Skeletal muscle satellite cell (primary cell): Measurements from ENCODE around the gene INPP5A.

Source experiments
- H3K27me3 ChIP-seq: 2 replicates; pipeline ENCODE4 v1.7.0; 2013; ENCODE audit warnings: low read length; ENCODE audit not compliant: control insufficient read depth, insufficient read depth
- H3K36me3 ChIP-seq: 2 replicates; pipeline ENCODE4 v1.7.0; 2013; ENCODE audit warnings: mild to moderate bottlenecking, control low read depth, low read length; ENCODE audit not compliant: insufficient read depth
- H3K4me1 ChIP-seq: 2 replicates; pipeline ENCODE4 v1.7.0; 2013; ENCODE audit warnings: low read length; ENCODE audit not compliant: control insufficient read depth, insufficient read depth
- H3K4me2 ChIP-seq: 2 replicates; pipeline ENCODE4 v1.7.0; 2013; ENCODE audit warnings: mild to moderate bottlenecking, low read length
- H3K4me3 ChIP-seq: 2 replicates; pipeline ENCODE4 v1.7.0; 2013; ENCODE audit warnings: low read length
- H3K9ac ChIP-seq: 2 replicates; pipeline ENCODE4 v1.7.0; 2013; ENCODE audit warnings: mild to moderate bottlenecking, low read depth, low read length, moderate library complexity
- H3K9me3 ChIP-seq: replicated peaks from 2 replicates; pipeline ENCODE4 v1.7.0; 2013; ENCODE audit warnings: mild to moderate bottlenecking, control low read depth, low read length

INPP5A gene

DNA sequence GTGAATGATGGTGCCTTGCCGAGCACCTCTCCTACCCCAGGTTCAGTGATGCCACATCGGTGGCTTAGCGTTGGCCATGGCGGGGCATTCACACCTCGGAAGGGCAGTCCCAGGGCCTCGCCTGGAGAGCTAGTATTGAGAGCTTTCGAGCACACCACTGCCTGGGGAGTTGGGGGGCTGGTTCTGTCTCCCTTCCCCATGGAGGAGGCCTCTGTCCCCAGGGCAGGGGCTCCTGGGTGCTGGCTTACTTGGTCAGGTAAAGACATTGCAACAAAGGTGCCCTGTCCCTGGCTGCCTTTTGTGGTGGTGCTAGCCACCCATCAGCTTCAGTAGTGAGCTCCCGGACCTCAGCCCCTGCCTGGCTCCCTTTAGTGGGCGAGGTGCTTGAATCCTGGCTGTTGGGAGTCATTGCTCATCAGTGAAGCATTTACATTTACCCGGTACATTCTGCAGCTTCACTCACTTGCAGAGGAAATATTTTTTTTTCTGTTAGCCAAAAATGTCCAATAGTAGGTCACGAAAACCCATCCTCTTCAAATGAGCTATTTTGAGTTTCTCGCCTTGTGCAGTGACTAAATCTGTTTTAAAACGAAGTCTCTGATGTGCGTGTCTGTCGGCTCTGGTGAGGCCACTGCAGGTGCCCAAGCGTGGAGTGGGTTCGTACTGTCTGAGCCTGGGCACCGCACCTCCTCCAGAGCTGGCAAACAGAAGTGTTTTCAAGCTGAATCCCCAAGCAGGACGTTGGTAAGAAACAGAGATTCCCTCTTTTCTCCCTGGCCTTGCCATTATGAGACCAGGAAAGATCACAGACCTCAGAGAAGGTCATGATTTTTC, 95.5 kb downstream of the INPP5A start:
- H3K9me3 ChIP-seq: no peaks in the 10 kb centered on the region
- no peaks in the 10 kb centered on the region for H3K36me3 ChIP-seq
- H3K4me2 ChIP-seq: no peak overlapping the region
- no peaks in the 10 kb centered on the region for H3K27me3 ChIP-seq
- no peak overlapping the region for H3K4me3 ChIP-seq
- no peak overlapping the region for H3K9ac ChIP-seq
- H3K4me1 ChIP-seq: peaks cover 26% of the 10 kb centered on the region

DNA sequence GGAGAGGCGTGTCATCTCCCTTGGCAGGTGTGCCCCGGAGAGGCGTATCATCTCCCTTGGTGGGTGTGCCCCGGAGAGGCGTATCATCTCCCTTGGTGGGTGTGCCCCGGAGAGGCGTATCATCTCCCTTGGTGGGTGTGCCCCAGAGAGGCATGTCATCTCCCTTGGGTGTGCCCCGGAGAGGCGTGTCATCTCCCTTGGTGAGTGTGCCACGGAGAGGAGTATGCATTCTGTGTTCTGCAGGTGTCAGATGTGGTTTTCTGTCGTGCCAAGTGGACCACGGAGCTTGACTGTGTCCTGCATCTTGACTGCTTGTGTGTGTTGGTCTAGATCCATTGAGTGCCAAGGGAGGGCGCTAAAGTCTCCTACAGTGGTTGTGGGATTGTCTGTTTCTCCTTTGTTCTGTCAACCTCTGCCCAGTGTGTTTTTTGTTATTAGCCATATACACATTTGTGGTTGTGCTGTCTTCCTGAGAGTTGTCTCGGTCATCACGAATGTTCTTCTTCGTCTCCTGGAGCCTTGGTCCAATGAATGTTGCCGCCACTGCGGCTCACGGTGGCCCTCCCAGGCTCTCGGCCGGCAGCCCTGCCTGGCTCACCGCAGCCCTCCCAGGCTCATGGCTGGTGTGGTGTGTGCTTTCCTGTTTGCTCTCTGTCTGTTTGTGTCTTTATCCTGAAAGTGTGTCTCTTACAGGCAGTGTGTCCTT, 96.8 kb downstream of the INPP5A start:
- Histone ChIP-seq H3K9me3 (no peaks in the 10 kb centered on the region), H3K4me2 (no peak overlapping the region), H3K27me3 (no peaks in the 10 kb centered on the region), H3K9ac (no peak overlapping the region), H3K4me1 (peaks cover 20% of the 10 kb centered on the region), H3K36me3 (no peaks in the 10 kb centered on the region), H3K4me3 (no peak overlapping the region)

DNA sequence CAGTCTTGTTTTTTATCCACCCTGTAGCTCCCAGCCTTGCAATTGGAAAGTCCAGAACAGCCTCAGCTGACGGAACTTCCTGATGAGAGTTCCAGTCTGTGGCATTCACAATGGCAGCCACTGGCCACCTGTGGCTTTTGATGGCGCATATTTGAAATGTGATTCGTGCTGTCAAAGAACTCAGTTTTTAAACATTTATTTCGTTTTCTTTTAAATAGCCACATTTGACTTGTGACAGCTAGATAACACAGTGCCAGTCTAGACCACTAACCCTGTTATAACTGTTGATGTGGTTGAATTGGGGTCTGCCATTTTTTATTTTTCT, 97.3 kb downstream of the INPP5A start:
- Histone ChIP-seq H3K4me1 (peaks cover 17% of the 10 kb centered on the region), H3K9ac (no peak overlapping the region), H3K9me3 (no peaks in the 10 kb centered on the region), H3K4me3 (no peak overlapping the region), H3K27me3 (no peaks in the 10 kb centered on the region), H3K36me3 (no peaks in the 10 kb centered on the region), H3K4me2 (no peak overlapping the region)

DNA sequence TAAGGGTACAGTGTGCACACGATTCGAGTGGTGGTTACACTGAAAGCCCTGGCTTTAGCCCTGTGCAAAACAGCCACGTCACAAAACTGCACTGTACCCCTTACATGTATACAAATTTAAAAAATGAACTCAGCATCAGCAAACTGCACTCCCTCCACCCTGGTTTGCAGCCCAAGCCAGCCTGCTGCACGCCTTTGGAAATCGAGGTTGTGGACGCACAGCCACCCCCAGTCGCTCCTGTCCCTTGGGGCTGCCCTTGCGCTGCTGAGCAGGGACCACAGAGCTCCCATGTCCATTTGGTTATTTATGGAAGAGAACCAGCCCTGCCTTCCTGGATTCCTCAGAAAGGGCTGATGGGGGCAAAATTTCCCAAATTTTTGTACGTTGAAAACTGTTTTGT, 98.8 kb downstream of the INPP5A start:
- Histone ChIP-seq H3K9ac (no peak overlapping the region), H3K4me2 (no peak overlapping the region), H3K27me3 (no peaks in the 10 kb centered on the region), H3K4me1 (peaks cover 13% of the 10 kb centered on the region), H3K36me3 (no peaks in the 10 kb centered on the region), H3K4me3 (no peak overlapping the region), H3K9me3 (no peaks in the 10 kb centered on the region)

DNA sequence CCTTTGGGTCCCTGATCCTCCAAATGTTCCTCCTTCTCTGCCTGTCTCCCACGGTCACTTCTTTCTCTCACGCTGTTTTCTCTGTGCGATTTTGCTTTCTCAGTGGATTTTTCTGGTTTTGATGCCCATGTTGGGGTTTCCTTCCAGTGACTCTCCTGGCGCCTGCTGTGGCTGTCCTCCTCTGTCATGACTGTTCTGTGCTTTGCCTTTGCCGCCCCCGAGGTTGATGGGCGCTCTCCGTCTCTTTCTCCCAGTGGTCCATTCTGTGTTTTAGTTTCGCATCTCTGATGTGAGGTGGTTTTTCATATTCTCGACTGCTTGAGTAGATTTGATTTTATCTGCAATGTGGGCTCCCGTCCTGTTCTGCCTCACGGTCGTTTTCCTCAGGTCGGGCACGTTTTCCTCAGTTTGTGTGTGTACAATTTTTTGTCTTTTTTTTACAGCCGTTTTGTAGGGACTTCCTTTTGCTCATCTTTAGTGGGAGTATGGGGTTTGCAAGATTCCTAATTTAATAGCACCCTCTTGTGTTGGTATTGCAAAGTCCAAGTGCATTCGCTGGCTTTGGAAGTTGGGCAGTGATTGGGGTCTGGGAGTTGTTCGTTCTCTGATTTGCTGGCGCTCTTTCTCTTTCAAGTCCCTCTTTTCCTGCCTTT, 100.0 kb downstream of the INPP5A start:
- Histone ChIP-seq H3K9me3 (no peaks in the 10 kb centered on the region), H3K4me2 (peak overlapping the region; percentile 52), H3K9ac (no peak overlapping the region), H3K36me3 (no peaks in the 10 kb centered on the region), H3K4me1 (peaks cover 10% of the 10 kb centered on the region), H3K4me3 (no peak overlapping the region), H3K27me3 (no peaks in the 10 kb centered on the region)

DNA sequence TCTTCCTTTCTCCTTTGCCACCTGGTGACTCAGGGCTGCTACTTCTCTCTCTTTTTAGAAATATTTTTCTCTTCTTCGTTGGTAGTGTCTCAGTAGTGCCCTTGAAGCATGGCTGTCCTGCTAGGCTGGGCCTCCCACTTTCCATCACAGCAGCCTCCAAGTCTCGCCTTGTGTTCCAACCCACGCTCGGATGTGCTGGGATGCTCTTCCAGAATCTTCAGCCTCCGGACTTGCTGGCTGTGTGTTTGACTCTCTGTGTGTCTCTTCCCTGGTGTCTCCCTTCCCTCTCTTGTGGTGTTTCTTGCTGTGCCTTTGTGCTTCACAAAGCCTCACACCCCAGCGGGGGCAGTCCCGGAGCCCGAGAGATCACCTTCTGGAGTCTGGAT, 100.5 kb downstream of the INPP5A start:
- Histone ChIP-seq H3K4me1 (peaks cover 5% of the 10 kb centered on the region), H3K9me3 (no peaks in the 10 kb centered on the region), H3K9ac (no peak overlapping the region), H3K36me3 (no peaks in the 10 kb centered on the region), H3K4me2 (no peak overlapping the region), H3K27me3 (no peaks in the 10 kb centered on the region), H3K4me3 (no peak overlapping the region)

DNA sequence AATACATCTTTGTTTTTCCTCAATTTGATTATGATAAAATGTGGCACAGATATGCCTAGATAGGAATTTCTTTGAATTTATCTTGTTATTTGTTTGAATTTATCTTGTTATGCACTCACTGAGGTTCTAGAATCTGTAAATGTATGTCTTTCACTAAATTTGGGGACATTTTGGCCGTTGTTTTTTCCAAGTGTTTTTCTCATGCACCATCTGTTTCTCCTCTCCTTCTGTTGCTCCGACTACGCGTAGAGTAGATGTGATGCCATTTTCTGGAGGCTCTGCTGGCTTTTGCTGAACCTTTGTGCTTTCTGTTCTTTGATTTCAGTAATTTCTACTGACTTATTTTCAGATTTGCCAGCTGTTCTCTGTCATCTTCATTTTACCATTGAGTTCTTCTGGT, 101.9 kb downstream of the INPP5A start:
- Histone ChIP-seq H3K4me1 (no peaks in the 10 kb centered on the region), H3K9me3 (no peaks in the 10 kb centered on the region), H3K36me3 (no peaks in the 10 kb centered on the region), H3K4me3 (no peak overlapping the region), H3K27me3 (no peaks in the 10 kb centered on the region), H3K9ac (no peak overlapping the region), H3K4me2 (no peak overlapping the region)

DNA sequence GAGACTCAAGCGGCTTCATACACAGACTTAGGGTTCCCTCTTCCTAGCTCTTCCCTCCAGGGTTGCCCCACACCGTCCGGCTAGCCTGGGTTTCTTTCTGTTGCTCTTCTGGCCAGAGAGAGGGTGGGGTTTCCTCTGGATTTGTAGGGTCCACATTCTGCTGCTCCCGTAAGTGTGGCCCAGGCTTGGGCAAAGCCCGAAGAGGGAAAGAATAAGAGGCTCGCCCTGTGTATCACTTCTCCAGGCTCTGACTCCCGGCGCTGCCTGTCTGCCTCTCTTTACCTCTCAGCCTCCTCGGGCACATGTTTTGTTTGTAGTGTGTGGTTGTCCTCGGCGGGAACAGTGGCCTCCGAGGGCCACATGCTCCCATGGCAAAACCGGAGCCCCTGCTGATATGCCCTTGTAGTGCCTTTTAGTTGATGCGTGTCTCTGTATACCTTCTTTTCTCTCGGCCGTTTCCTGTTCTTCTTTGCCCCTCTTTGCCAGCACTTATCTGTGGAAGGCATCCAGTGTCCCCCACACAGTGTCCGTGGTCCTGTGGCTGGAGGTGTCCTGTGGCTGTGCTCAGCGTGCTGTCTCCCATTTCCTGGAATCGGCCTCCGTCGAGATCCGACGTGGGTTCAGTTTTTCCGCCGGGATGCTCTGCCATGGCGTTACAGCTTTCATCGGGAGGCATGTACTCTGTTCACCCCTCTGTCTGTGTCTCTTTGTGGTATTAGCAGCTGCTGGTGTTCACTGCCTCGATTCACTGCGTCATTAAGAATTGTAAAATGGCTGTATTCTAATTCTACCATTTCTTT, 102.9 kb downstream of the INPP5A start:
- Histone ChIP-seq H3K36me3 (no peaks in the 10 kb centered on the region), H3K27me3 (no peaks in the 10 kb centered on the region), H3K9me3 (no peaks in the 10 kb centered on the region), H3K4me2 (no peak overlapping the region), H3K4me3 (no peak overlapping the region), H3K9ac (no peak overlapping the region), H3K4me1 (no peaks in the 10 kb centered on the region)

DNA sequence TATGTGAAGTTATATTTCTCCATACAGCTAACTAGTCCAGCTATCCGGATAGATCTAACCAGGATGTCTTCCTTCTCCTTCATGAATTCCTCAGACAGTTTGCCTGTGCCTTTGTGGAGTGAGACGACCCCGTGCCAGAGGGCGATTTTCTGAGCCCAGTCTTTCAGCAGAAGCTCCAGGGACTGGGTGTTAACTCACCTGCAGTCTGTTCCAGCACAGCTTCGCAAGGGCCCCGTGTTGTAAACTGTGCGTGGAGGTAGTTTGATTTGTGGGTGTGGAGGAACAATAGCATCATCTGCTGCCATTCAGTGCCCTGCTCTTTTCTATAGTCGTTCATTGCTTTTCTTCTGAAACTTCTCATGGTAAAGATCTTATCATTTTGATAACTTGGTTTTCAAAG, 103.8 kb downstream of the INPP5A start:
- no peak overlapping the region for H3K4me2 ChIP-seq
- H3K27me3 ChIP-seq: no peaks in the 10 kb centered on the region
- no peaks in the 10 kb centered on the region for H3K36me3 ChIP-seq
- H3K9ac ChIP-seq: no peak overlapping the region
- H3K9me3 ChIP-seq: no peaks in the 10 kb centered on the region
- H3K4me1 ChIP-seq: no peaks in the 10 kb centered on the region
- H3K4me3 ChIP-seq: no peak overlapping the region

DNA sequence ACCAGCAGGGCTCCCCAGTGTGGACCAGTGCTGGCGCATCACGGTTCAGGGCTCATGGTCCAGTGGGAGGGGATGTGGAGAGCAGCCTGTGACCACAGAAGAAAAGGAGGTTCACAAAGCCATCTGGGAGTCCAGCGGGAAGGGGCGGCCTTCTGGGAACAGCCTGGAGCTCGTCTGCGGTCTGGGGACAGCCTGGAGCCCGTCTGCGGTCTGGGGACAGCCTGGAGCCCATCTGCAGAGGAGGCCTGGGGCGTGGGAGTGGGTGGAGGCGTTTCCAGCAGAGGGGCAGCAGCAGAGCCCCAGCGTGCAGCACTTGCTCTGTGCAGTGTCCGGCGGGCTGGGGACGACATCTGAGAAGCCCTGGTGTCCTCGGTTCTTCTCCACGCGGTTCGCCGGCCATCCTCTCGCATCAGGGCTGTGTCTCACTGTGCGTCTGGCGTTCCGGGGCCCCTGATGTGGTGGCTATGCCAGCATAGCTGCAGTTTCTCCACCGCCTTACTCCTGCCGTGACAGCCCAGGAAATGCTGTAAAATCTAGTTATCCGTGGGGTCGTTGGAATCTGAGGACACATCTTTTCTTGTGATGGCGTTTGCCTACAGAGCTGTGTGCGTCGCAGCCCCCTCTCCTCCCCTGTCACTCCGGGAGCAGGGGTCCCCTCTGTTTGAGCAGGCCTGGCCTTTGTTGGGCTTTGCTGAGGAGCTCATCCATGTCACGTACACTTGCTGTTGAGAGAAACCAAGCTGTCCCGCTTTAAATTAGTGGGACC, 104.6 kb downstream of the INPP5A start:
- no peaks in the 10 kb centered on the region for H3K9me3 ChIP-seq
- H3K36me3 ChIP-seq: no peaks in the 10 kb centered on the region
- no peaks in the 10 kb centered on the region for H3K27me3 ChIP-seq
- no peaks in the 10 kb centered on the region for H3K4me1 ChIP-seq
- no peak overlapping the region for H3K4me2 ChIP-seq
- no peak overlapping the region for H3K4me3 ChIP-seq
- H3K9ac ChIP-seq: no peak overlapping the region

DNA sequence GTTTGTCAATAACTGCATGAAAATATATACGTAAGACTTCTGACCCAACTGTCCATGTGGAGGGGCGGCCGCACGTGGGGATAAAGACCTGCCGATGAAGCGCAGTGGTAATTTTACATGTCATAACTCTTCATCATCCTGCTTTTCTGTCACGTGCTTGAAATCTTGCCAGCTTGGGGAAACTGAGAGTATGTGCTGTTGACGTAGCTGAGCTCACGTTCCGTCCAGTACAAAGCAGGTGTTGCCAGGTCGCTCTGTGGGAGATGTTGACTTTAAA, 105.1 kb downstream of the INPP5A start:
- Histone ChIP-seq H3K4me1 (no peaks in the 10 kb centered on the region), H3K9me3 (no peaks in the 10 kb centered on the region), H3K4me2 (no peak overlapping the region), H3K9ac (no peak overlapping the region), H3K36me3 (no peaks in the 10 kb centered on the region), H3K27me3 (no peaks in the 10 kb centered on the region), H3K4me3 (no peak overlapping the region)
